NCI-H2196 treated with DMSO at 0.1 percent for 48 hours (cell line): ENCODE measurements around the gene TPH1.
"Not testable (repeated sequence)": the region's sequence is repeated elsewhere in the genome, so short reads cannot be mapped to it uniquely, and the experiment has no call there.

Experiments
- DNase-seq: peaks from one replicate; lab custom pipeline; 2025; ENCODE audit not compliant: unreplicated experiment; lab: John Stamatoyannopoulos, UW

Gene TPH1

DNA sequence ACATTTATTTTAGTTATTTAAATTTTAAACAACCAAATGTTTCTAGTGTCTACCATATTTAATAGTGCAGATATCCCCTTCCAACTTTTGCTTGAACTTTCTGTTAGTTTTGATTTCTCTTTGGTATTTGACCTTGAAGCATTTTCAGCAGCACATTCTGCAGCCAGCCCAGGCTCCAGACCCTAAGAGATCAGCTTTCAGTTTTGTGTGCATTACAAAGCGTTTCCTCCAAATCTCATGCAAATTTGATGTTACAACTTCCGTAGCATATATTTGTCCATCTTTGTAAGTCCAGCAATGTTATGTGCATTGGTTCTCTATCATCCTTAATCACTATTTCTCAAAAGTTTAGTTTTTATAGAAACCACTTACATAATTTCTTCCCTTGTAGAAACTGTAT lies 18.6 kb downstream of the TPH1 start:
- no peak for DNase-seq

DNA sequence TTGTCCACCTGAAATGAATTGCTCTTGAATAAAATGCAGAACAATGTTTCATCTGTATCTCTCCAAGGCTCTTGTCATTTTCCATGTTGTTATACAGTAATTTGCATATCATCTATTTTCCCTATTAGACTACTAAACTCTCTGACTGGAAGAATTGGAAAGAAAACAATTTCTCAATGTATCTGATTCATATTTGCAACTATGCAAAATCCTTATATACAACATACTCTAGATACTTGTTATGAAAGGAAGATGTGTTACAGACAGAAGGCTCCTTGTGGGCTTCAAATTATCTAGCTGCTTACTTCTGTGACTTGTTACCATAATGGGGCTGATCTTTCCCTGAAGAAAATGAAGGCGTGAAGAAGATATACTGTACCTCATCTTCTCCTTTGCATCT lies 23.6 kb downstream of the TPH1 start:
- no peak for DNase-seq

DNA sequence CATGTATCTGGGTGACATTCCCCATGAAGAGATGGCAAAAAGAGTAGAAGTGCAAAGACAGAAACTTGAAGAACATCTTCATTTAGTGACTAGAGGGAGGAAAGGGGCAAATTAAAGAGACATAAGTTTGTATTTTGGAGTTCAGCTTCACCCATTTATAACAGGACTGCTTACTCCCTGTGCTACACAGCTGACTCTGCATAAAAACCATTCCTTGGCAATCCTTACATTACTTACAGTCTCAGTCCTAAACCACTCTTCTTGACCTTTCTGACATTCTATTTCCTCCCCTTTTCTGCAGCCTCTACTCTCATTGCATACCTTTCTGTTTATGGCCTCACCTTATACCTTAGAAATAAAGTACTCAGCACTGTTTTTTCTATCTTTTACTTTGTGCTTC lies 26.4 kb downstream of the TPH1 start:
- no peak for DNase-seq

DNA sequence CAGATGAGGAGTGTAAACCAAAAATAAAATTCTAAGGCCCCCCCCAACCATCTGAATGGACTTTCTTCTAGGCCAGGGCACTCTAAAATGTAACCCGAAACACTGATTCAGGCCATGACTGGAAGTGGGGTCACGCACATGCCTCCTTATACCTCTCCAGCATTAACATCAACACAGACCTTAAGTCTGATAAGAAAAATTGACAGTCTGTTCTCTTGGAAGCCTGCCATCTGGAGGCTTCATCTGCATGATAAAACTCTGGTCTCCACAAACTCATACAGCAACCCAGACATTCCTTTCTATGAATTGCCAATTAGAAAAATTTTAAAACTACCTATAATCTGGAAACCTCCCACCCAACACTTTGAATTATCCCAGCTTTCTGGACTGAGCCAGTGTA lies 29.3 kb downstream of the TPH1 start:
- no peak for DNase-seq

DNA sequence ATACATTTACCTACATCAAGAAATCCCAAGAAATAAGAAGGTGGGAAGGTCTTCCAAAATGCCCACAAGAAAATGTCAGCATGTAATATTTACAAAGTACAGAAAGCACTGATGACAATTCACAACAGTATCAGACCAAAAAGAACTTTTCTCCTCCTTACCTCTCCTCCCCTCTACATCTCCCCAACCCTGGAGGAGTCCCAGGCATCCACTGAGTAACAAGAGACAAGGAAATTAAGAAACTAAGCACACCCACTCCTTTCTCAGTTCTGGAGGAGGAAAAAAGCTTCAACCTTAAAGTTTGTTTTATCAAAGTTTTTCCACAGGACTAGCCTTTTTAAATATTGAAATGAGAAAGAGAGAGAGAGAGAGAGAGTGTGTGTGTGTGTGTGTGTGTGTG lies 31.2 kb downstream of the TPH1 start:
- DNase-seq: no peak

DNA sequence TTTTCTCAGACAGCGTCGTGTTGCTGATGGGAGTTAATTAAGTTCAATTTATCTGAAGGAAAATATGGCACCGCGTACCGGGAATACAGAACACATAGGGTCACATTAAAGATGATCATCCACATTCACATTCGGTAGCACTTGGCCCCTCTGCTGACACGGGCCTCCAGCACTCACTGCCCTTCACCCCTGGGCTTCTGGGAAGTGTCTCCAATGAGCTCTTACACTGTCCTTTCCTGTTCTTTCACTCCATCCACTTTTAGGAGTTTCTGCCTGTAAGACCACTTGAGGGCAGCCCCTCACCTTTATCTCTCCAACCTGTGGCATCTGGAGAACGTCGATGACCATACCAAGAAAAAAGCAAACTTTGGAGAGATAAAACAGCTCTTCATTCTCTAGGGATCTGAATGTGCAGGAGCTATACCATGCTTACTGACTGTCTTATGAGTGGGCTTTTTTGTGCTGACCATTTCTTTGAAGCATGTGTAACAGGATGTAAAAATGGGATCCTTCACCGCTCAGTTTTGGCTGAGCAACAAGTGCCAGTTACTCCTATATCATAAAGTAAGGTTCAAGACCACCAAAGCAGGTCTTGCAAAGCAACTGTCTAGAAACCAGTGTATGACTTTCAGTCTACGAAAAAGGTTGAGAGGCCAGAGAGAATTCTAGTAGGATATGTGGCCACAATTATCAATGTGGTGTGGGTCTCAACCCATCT lies 32.1 kb downstream of the TPH1 start:
- DNase-seq: no peak

DNA sequence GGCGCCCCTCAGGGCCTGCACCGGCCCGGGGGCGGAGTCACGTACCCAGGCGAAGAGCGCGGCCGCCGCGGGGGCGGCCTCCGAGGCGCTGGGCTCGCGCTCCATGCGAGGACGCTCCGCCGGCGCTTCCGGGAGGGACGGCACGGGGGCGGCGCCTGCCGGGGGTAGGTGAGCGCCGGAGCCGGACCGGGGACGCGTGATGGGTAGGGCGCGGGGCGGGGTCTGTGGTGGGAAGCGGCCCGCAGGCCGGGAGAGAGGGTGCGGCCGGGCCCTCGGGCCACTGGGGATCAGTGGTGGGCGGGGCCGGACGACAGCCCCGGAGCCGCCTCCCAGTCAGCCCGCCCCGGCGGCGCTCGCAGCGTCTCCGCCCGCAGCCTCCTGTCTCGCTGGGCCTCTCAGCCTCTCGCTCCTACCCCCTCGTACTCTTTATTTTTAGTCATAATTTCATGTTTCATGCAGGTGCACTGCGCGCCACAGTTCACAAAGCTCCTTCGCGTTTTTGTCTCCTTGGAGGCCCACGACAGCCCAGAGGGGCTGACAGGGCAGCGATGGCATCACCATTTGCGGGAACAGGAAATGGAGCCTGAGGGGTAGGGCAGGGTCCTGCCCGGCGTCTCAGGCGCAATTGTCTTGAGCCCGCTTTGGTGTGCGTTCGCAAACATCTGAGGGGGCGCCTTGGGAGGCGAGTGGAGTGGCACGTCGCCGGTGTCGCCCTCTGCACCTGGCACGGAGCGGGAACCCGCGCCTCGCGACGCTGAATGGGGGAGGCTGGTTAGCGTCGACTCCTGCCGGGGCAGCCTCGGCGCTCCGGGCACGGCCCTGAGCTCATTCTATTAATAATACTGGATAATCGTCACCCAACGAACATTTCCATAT lies 32.9 kb downstream of the TPH1 start, which contains the start of gene SERGEF:
Gene SERGEF, minus strand, starts transcription at position 142 of the 876 bp plus-strand sequence. Its CDS starts 37 bp downstream, at position 105.
- peak; percentile 93 for DNase-seq

DNA sequence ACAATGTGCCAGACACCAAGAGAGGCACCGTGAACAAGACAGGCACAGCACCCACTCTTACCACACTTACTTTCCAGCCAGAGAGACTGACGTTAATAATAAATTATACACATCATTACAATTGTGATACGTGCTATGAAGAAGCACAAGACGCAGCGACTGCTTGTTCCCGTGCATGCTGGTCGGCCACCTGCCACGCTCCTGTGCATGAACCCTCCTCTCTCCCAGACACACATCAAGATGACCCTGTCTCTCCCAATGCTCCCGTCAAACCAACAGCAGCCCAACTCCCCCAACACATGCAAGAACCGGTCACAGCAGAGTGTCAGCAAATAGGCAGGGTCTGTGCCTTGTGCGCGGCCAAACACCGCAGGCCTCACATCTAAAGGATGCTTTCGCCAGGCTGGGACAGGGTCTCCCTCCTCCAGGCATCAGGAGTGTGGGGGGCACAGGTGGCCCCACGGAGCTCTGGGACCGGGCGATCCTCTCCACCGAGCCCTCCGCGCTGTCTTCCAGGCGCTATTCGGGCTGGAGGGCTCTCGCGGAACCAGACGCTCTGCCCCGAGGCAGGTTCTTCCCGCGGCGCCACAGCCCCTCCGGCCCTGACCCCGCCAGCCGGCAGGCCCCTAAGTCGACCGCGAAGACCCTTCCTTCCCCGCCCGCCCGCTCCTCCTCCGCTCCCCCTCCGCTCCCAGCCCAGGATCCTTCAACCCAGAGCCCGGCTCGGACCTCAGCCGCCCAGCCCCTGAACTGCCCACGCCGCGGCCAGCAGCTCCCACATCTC lies 33.8 kb downstream of the TPH1 start:
- no peak for DNase-seq

DNA sequence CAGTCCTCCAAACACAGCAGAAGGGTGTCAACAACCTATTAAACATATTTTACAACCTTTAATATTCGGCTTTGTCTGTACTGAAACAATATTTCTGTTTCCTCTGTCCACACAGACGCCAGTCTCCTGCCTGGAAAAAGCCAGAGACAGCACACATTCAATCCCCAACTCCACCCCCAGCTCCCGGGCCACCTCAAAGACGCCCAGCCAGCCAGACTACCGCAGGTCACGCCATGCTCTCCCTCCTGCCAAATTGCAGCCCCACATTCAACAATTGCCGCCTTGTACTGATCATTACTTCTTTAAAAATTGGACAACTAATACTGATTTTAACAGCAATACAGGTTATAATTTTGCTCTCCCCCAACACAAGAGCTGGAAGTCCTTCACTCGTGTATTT lies 34.4 kb downstream of the TPH1 start:
- DNase-seq: no peak

DNA sequence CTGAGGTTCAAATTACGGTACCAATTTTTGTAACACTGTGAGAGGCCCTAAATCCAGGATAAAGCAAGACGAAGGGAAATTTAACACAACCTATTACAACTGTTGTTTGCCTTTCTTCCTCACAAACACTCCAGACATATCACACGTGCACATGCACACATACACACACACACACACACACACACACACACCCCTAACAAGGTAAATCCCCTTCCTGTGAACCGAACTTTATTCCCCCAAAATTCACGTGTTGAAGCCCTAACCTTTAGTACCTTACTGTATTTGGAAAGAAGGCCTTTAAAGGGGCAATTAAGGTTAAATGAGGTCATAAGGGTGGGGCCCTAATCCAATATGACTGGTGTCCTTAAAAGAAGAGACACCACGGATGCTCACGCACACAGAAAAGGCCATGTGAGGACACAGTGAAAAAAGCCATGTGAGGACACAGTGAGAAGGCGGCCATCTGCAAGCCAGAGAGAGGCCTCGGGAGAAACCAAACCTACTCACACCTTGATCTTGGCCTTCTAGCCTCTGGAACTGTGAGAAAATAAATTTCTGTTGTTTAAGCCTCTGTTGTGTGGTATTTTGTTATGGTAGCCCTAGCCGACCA lies 35.0 kb downstream of the TPH1 start:
- DNase-seq: no peak

DNA sequence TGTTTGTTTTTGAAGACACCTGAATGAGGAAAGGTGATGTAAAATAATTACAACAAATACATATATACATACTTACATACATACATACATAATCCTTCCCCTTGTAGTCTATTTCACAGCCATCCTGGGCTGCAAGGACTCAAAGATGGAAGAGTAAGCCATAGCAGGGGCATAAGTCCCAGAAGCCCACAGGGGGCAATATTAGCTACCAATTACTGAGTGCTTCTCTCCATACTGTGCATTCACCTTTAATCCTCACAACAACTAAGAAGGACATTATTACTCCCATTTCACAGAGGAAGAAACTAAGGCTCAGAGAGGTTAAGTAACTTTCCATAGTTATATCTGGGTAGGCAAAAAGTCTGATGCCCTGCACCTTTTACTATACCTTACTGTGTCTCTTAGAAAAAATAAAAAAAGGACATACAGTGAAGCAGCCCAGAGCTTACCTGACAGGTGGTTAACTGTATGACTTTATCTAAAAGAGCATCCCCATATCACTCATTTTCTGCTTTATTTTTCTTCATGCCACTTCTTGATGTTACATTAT lies 35.9 kb downstream of the TPH1 start:
- no peak for DNase-seq

DNA sequence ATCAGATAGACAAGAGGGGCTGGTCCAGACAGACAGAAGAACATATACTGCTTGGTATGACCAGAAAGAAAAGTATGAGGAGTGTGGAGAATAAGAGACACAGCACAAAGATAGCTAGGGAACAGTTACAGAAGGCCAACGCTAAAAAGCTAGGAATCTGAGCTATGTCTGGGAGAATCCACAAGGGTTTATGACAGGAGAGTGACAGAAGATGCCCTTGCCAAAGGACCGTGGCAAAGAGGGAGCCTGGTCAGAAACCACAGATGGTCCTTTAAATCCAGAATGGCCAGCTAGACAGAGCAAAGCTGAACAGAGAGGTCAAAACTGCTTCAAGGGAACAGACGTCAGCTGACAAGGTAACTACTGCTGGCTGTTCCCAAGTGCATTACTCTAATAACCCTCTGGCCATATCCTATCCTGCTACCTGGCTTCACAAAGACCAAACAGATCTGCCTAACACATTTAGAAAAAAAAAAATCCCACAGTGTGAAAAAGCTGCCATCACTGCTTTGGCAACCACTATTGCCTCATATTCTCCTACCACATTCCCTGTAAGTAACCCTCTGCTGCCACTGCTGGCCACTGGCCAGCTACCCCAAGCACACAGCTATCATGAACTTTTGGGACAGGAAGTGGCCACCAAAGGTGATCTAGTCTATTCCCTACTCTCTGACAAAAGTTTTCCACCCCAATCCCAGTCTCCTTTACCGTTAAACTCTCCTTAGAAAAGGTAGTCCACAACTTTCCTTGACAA lies 40.5 kb downstream of the TPH1 start:
- no peak for DNase-seq

DNA sequence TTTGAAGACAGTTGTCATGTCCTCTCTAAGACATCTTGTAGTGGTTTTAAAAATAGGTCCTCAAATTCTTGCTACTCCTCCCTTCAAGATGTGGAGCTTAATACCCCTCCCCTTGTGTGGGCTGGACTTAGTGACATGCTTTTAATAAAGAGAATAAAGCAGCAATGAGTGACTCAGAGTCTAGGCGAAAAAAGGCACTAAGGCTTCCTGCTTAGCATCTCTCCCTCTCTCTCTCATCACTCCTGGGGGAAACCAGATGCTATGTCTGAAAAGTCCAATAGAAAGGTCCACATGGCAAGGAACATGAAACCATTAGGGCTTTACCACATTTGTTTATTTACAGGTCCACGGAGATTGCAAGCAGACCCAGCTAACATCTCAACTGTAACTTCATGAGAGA lies 44.9 kb downstream of the TPH1 start:
- no peak for DNase-seq

DNA sequence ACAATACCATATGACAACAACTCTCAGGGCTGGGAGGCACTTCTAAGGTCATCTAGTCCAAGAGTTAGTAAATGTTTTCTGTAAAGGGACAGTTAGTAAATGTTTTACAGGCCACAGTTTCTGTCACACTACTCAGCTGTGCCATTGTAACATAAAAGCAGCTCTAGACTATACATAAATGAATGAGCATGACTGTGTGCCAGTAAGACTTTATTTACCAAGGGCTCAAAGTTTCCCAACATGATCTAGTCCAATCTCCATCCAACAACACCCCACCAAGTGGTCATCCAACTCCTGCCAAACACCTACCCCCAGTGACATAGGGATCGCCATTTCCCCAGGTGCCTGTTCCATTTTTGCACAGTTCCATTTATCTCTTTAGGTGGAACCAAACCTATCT lies 45.3 kb downstream of the TPH1 start:
- DNase-seq: no peak

DNA sequence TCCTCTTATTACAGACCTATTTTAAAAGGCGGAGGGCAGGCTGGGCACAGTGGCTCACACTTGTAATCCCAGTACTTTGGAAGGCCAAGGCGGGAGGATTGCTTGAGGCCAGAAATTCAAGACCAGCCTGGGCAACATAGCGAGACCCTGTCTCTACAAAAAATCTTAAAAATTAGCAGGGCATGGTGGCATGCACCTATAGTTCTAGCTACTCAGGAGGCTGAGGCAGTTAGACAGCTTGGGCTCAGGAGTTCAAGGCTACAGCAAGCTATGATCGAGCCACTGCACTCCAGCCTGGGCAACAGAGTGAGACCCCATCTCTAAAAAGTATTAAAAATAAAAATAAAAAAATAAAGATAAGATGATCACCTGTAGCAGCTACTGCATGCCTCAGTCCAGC lies 45.9 kb downstream of the TPH1 start:
- not testable (repeated sequence) for DNase-seq
